ENCODE data around the gene TTBK1.

The TTBK1 gene

GRCh38 chr6:43280234-43280633 lies 37.0 kb downstream of the TTBK1 start:
- no peak for DNase-seq (ENCODE audit: low read depth)
- no peak for TF ChIP-seq CTCF (IDR thresholded peaks at IDR 0.05; ENCODE audit: insufficient read depth, low read depth, low read length, missing control alignments)
- H3K4me3 ChIP-seq (ENCODE audit: low read length): no peak overlapping the region

GRCh38 chr6:43282060-43282459 lies 38.8 kb downstream of the TTBK1 start:
- TF ChIP-seq CTCF (IDR thresholded peaks at IDR 0.05; ENCODE audit: insufficient read depth, low read depth, low read length, missing control alignments): no peak
- no peak overlapping the region for H3K4me3 ChIP-seq (ENCODE audit: low read length)
- DNase-seq (ENCODE audit: low read depth): no peak

GRCh38 chr6:43282636-43283513 lies 39.6 kb downstream of the TTBK1 start:
- no peak overlapping the region for H3K4me3 ChIP-seq (ENCODE audit: low read length)
- no peak for DNase-seq (ENCODE audit: low read depth)
- TF ChIP-seq CTCF (IDR thresholded peaks at IDR 0.05; ENCODE audit: insufficient read depth, low read depth, low read length, missing control alignments): no peak

- TF ChIP-seq CTCF (IDR thresholded peaks at IDR 0.05; ENCODE audit: insufficient read depth, low read depth, low read length, missing control alignments): no peak
- DNase-seq (ENCODE audit: low read depth): no peak
- H3K4me3 ChIP-seq (ENCODE audit: low read length): no peak overlapping the region
These were observed 40.2 kb downstream of the TTBK1 start for GRCh38 chr6:43283514-43283901.

GRCh38 chr6:43283905-43284304 lies 40.6 kb downstream of the TTBK1 start:
- no peak overlapping the region for H3K4me3 ChIP-seq (ENCODE audit: low read length)
- DNase-seq (ENCODE audit: low read depth): peak; percentile 10
- no peak for TF ChIP-seq CTCF (IDR thresholded peaks at IDR 0.05; ENCODE audit: insufficient read depth, low read depth, low read length, missing control alignments)

- no peak overlapping the region for H3K4me3 ChIP-seq (ENCODE audit: low read length)
These were observed 41.9 kb downstream of the TTBK1 start for GRCh38 chr6:43284991-43285781.

More at GRCh38 chr6:43284991-43285781, 41.9 kb downstream of the TTBK1 start:
- TF ChIP-seq CTCF (IDR thresholded peaks at IDR 0.05; ENCODE audit: insufficient read depth, low read depth, low read length, missing control alignments): no peak
- no peak for DNase-seq (ENCODE audit: low read depth)

All from epithelial cell of esophagus (primary cell).